Heart left ventricle (tissue), 13 donors: ENCODE data around the gene LBHD1.

ENCODE experiments used
- CTCF ChIP-seq, 12 donors: fragments of 200-600 bp; sonication (generic) in 4 of 12; IDR thresholded peaks; one replicate each; pipeline versions ENCODE4 v1.5.0 to v1.8.0; 2018 to 2022; ENCODE audit warnings: antibody characterized with exemption in 12 of 12, mild to moderate bottlenecking in 5 of 12
- POLR2A ChIP-seq, 2 donors: fragments of 450-650 bp; IDR thresholded peaks; one replicate each; pipeline ENCODE4 v1.6.1; 2017; ENCODE audit warnings: antibody characterized with exemption in 2 of 2, mild to moderate bottlenecking in 2 of 2, moderate library complexity in 2 of 2
- donor health status: ischemic (EF 13 %, LVEDD 7.1; RV severe dilation, severe dysfunction).
- donor health status: DM: no; HTN: yes; CAD: no.
- donor health status: DM: no; HTN: no; CAD: no.
- donor health status: ischemic (EF 25% LVEDD 6.9; RV normal size, moderate dysfunction).
- donor health status: ischemic (EF 25% LVEDD 5.7; RV mildly dilated, moderate dysfunction).
- donor health status: ischemic (EF 35%, LVEDD 5.7; RV mildly dilated, moderate dysfunction).
- donor health status: nonischemic (EF 11% LVEDD 7.7; RV severe dilation, severe dysfunction).
- donor health status: DM: yes; HTN: yes; CAD: no.
- donor health status: PGD.
- donor health status: ischemic (EF 29% LVEDD 5.4; RV normal size, mild dysfunction).
- donor health status: nonischemic (EF 23%, LVEDD 6.1; RV moderate dilation, normal function).

- TF ChIP-seq POLR2A (IDR thresholded peaks at IDR 0.05): peak in 1 of 2 donors; percentile 60
- no peak for TF ChIP-seq CTCF (IDR thresholded peaks at IDR 0.05)
These were observed 34.1 kb upstream of the LBHD1 start for GRCh38 chr11:62705880-62706849.
